Measurements from ENCODE around the gene EIF4B. TPM values are rescaled to one million over a fixed set of nuclear protein-coding genes. Genes with fewer than 3 reads are reported as not detected.
"Not testable (repeated sequence)": the region's sequence is repeated elsewhere in the genome, so short reads cannot be mapped to it uniquely, and the experiment has no call there.

The EIF4B gene
- total RNA-seq, 6 donors from 2014 or later = 222 to 451 (median 363) TPM

GRCh38 chr12:53031616-53032015 lies 25.4 kb downstream of the EIF4B start:
- Histone ChIP-seq H3K4me3 (no peak overlapping the region), H3K4me1 (no peaks in the 10 kb centered on the region), H3K36me3 (peaks cover 39 to 93% (median 82%) of the 10 kb centered on the region in 4 donors), H3K27me3 (no peaks in the 10 kb centered on the region), H3K27ac (no peak overlapping the region), H3K9me3 (no peaks in the 10 kb centered on the region)
- TF ChIP-seq CTCF (IDR thresholded peaks at IDR 0.05) (no peak), POLR2AphosphoS5 (IDR thresholded peaks at IDR 0.05) (no peak), EP300 (IDR thresholded peaks at IDR 0.05) (no peak)
- 92 to 96% methylated on average over 3 of the region's 3 CpGs for WGBS, 2 donors
- ATAC-seq (ENCODE audit: low FRiP score in 2 of 2) (no peak), DNase-seq (no peak)

GRCh38 chr12:53033832-53034231 lies 27.6 kb downstream of the EIF4B start:
- WGBS, 2 donors = 78 to 84% methylated on average over 10 of the region's 10 CpGs
- H3K4me1 ChIP-seq; ATAC-seq (ENCODE audit: low FRiP score in 2 of 2); H3K27me3 ChIP-seq; H3K27ac ChIP-seq; DNase-seq; H3K9me3 ChIP-seq; H3K4me3 ChIP-seq: not testable (repeated sequence)
- H3K36me3 ChIP-seq = peaks cover 42 to 94% (median 83%) of the 10 kb centered on the region in 4 donors

GRCh38 chr12:53034459-53034858 lies 28.2 kb downstream of the EIF4B start:
- WGBS, 2 donors = 57 to 76% methylated on average over 8 of the region's 8 CpGs
- no peak for TF ChIP-seq POLR2A (IDR thresholded peaks at IDR 0.05)

GRCh38 chr12:53036802-53037201 lies 30.5 kb downstream of the EIF4B start:
- no peak for TF ChIP-seq EP300 (IDR thresholded peaks at IDR 0.05)
- TF ChIP-seq CTCF (IDR thresholded peaks at IDR 0.05) = no peak
- no peak for TF ChIP-seq POLR2AphosphoS5 (IDR thresholded peaks at IDR 0.05)
- no peak for TF ChIP-seq POLR2A (IDR thresholded peaks at IDR 0.05)
- H3K27ac ChIP-seq = peak overlapping the region in 1 of 4 donors; percentile 2
- H3K9me3 ChIP-seq = no peaks in the 10 kb centered on the region
- no peak overlapping the region for H3K4me3 ChIP-seq
- DNase-seq = no peak
- peaks cover 0 to 17% (median 12%) of the 10 kb centered on the region in 4 donors for H3K4me1 ChIP-seq
- WGBS, 2 donors = 80 to 90% methylated on average over 3 of the region's 3 CpGs
- H3K27me3 ChIP-seq = no peaks in the 10 kb centered on the region
- no peak for ATAC-seq (ENCODE audit: low FRiP score in 2 of 2)
- peaks cover 48 to 93% (median 72%) of the 10 kb centered on the region in 4 donors for H3K36me3 ChIP-seq

More at GRCh38 chr12:53034459-53034858, 28.2 kb downstream of the EIF4B start:
- Histone ChIP-seq H3K27ac (no peak overlapping the region), H3K4me1 (peaks cover 0 to 15% (median 11%) of the 10 kb centered on the region in 4 donors), H3K27me3 (no peaks in the 10 kb centered on the region), H3K9me3 (no peaks in the 10 kb centered on the region), H3K36me3 (peaks cover 45 to 93% (median 82%) of the 10 kb centered on the region in 4 donors), H3K4me3 (no peak overlapping the region)
- no peak for ATAC-seq (ENCODE audit: low FRiP score in 2 of 2)
- DNase-seq = no peak

GRCh38 chr12:53039851-53040250 lies 33.6 kb downstream of the EIF4B start:
- WGBS, 2 donors = 90 to 92% methylated on average over 4 of the region's 4 CpGs
- DNase-seq = no peak
- TF ChIP-seq EP300 (IDR thresholded peaks at IDR 0.05) = no peak
- no peak for TF ChIP-seq CTCF (IDR thresholded peaks at IDR 0.05)
- Histone ChIP-seq H3K4me3 (no peak overlapping the region), H3K36me3 (peaks cover 40 to 68% (median 46%) of the 10 kb centered on the region in 4 donors), H3K27ac (peak overlapping the region in 2 of 4 donors; percentile 33 to 43), H3K27me3 (no peaks in the 10 kb centered on the region), H3K4me1 (peaks cover 9 to 24% (median 20%) of the 10 kb centered on the region in 4 donors), H3K9me3 (no peaks in the 10 kb centered on the region)
- no peak for ATAC-seq (ENCODE audit: low FRiP score in 2 of 2)

- H3K27ac ChIP-seq = no peak overlapping the region
- ATAC-seq (ENCODE audit: low FRiP score in 2 of 2) = no peak
These were observed 36.6 kb downstream of the EIF4B start for GRCh38 chr12:53042607-53043454.

More at GRCh38 chr12:53042607-53043454, 36.6 kb downstream of the EIF4B start:
- WGBS, 2 donors = 77 to 84% methylated on average over 7 of the region's 7 CpGs
- TF ChIP-seq POLR2A (IDR thresholded peaks at IDR 0.05) (no peak), POLR2AphosphoS5 (IDR thresholded peaks at IDR 0.05) (no peak), CTCF (IDR thresholded peaks at IDR 0.05) (no peak)
- Histone ChIP-seq H3K4me3 (no peak overlapping the region), H3K27me3 (no peaks in the 10 kb centered on the region), H3K36me3 (peaks cover 14 to 38% (median 19%) of the 10 kb centered on the region in 4 donors), H3K4me1 (peaks cover 26 to 44% (median 34%) of the 10 kb centered on the region in 4 donors), H3K9me3 (no peaks in the 10 kb centered on the region)
- no peak for DNase-seq
